ENCODE results near the gene IL15.
"Not testable (repeated sequence)": the region's sequence is repeated elsewhere in the genome, so short reads cannot be mapped to it uniquely, and the experiment has no call there.

IL15 gene

GRCh38 chr4:141705048-141705746, 68.8 kb downstream of the IL15 start:
- DNase-seq = peak in 1 of 2 donors; percentile 24

GRCh38 chr4:141705747-141706377, 69.5 kb downstream of the IL15 start:
- peak in 1 of 2 donors; percentile 48 for DNase-seq

- no peak for DNase-seq
Measured at GRCh38 chr4:141706445-141706844, 70.1 kb downstream of the IL15 start.

GRCh38 chr4:141711211-141711610, 74.8 kb downstream of the IL15 start:
- peak; percentile 20 to 42 for DNase-seq

GRCh38 chr4:141713185-141713584, 76.8 kb downstream of the IL15 start:
- DNase-seq = no peak

GRCh38 chr4:141713771-141714445, 77.5 kb downstream of the IL15 start:
- peak in 1 of 2 donors; percentile 20 for DNase-seq

- no peak for DNase-seq
Measured at GRCh38 chr4:141719585-141719984, 83.2 kb downstream of the IL15 start.

- DNase-seq = no peak
Measured at GRCh38 chr4:141721174-141721573, 84.8 kb downstream of the IL15 start.

- DNase-seq = no peak
Measured at GRCh38 chr4:141724646-141725045, 88.3 kb downstream of the IL15 start.

- DNase-seq = no peak
Measured at GRCh38 chr4:141727420-141727819, 91.0 kb downstream of the IL15 start.

GRCh38 chr4:141730805-141731204, 94.4 kb downstream of the IL15 start:
- DNase-seq = no peak

- DNase-seq = no peak
Measured at GRCh38 chr4:141731481-141731880, 95.1 kb downstream of the IL15 start.

GRCh38 chr4:141739636-141740035, 103.3 kb downstream of the IL15 start:
- DNase-seq = no peak

- no peak for DNase-seq
Measured at GRCh38 chr4:141746026-141746425, 109.6 kb downstream of the IL15 start.

- DNase-seq = not testable (repeated sequence)
Measured at GRCh38 chr4:141751806-141752205, 115.4 kb downstream of the IL15 start.

GRCh38 chr4:141757287-141757686, 120.9 kb downstream of the IL15 start:
- DNase-seq = no peak

- no peak for DNase-seq
Measured at GRCh38 chr4:141759796-141760425, 123.5 kb downstream of the IL15 start.

- no peak for DNase-seq
Measured at GRCh38 chr4:141761926-141762325, 125.5 kb downstream of the IL15 start.

- DNase-seq = no peak
Measured at GRCh38 chr4:141763374-141763773, 127.0 kb downstream of the IL15 start.

GRCh38 chr4:141768954-141769353, 132.6 kb downstream of the IL15 start:
- DNase-seq = no peak

- no peak for DNase-seq
Measured at GRCh38 chr4:141771889-141772830, 135.8 kb downstream of the IL15 start.

- DNase-seq = no peak
Measured at GRCh38 chr4:141772838-141773237, 136.5 kb downstream of the IL15 start.

All from inflammatory macrophage (primary cell).